ENCODE data around the gene NEK4. TPM values are rescaled to one million over a fixed set of nuclear protein-coding genes. Genes with fewer than 3 reads are reported as not detected.
"Not testable (repeated sequence)": the region's sequence is repeated elsewhere in the genome, so short reads cannot be mapped to it uniquely, and the experiment has no call there.

The NEK4 gene
- total and polyA plus RNA-seq, 4 donors: 5.4 to 28.7 (median 15.4) TPM

DNA sequence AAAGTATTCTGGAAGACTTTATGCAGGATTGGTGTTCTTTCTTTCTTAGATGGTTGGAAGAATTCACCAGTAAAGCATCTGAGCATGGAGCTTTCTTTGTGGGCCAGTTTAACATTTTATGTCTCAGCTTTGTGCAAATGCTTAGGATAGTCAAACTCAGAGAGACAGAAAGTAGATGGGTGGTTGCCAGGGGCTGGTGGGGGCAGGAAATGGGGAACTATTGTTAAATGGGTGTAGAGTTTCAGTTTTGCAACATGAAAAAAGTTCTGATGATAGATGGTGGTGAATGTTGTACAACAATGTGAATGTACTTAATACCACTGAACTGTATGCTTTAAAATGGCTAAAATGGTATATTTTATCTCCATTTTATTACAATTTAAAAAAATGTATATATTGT lies 40.1 kb downstream of the NEK4 start:
- TF ChIP-seq, protein P1, sequence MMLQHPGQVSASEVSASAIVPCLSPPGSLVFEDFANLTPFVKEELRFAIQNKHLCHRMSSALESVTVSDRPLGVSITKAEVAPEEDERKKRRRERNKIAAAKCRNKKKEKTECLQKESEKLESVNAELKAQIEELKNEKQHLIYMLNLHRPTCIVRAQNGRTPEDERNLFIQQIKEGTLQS (IDR thresholded peaks at IDR 0.05): no peak
- TF ChIP-seq MAX (IDR thresholded peaks at IDR 0.05) (no peak), SP1 (IDR thresholded peaks at IDR 0.05) (no peak), GABPA (IDR thresholded peaks at IDR 0.05 in 1 of 2, conservative IDR thresholded peaks at IDR 0.05 in 1 of 2) (no peak), NR2F2 (IDR thresholded peaks at IDR 0.05) (no peak), CTCF (IDR thresholded peaks at IDR 0.05; ENCODE audit: low read depth, low read length, missing input control) (no peak), TAF1 (conservative IDR thresholded peaks at IDR 0.05) (no peak), FOXA1 (IDR thresholded peaks at IDR 0.05) (no peak)
- TF ChIP-seq, protein P2, sequence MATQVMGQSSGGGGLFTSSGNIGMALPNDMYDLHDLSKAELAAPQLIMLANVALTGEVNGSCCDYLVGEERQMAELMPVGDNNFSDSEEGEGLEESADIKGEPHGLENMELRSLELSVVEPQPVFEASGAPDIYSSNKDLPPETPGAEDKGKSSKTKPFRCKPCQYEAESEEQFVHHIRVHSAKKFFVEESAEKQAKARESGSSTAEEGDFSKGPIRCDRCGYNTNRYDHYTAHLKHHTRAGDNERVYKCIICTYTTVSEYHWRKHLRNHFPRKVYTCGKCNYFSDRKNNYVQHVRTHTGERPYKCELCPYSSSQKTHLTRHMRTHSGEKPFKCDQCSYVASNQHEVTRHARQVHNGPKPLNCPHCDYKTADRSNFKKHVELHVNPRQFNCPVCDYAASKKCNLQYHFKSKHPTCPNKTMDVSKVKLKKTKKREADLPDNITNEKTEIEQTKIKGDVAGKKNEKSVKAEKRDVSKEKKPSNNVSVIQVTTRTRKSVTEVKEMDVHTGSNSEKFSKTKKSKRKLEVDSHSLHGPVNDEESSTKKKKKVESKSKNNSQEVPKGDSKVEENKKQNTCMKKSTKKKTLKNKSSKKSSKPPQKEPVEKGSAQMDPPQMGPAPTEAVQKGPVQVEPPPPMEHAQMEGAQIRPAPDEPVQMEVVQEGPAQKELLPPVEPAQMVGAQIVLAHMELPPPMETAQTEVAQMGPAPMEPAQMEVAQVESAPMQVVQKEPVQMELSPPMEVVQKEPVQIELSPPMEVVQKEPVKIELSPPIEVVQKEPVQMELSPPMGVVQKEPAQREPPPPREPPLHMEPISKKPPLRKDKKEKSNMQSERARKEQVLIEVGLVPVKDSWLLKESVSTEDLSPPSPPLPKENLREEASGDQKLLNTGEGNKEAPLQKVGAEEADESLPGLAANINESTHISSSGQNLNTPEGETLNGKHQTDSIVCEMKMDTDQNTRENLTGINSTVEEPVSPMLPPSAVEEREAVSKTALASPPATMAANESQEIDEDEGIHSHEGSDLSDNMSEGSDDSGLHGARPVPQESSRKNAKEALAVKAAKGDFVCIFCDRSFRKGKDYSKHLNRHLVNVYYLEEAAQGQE (IDR thresholded peaks at IDR 0.05): no peak
- peaks cover 13 to 31% (median 29%) of the 10 kb centered on the region in 4 donors for H3K36me3 ChIP-seq (ENCODE audit: control insufficient read depth in 4 of 4, insufficient read depth in 3 of 4, low read depth in 1 of 4, low read length in 3 of 4)

DNA sequence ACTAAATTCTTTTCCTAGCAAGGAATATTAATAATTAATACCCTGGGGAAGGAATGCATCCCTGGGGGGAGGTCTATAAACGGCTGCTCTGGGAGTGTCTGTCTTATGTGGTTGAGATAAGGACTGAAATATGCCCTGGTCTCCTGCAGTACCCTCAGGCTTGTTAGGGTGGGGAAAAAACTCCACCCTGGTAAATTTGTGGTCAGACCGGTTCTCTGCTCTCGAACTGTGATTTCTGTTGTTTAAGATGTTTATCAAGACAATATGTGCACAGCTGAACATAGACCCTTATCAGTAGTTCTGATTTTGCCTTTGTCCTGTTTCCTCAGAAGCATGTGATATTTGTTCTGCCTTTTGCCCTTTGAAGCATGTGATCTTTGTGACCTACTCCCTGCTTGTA lies 42.0 kb downstream of the NEK4 start:
- not testable (repeated sequence) for H3K27me3 ChIP-seq (ENCODE audit: control insufficient read depth in 4 of 4, insufficient read depth in 4 of 4, low read length in 3 of 4); H3K4me3 ChIP-seq (ENCODE audit: low read depth in 1 of 3, low read length in 3 of 3); H3K9me3 ChIP-seq (ENCODE audit: control insufficient read depth in 4 of 4, low read length in 3 of 4); H3K9ac ChIP-seq (ENCODE audit: low read depth in 1 of 2, low read length in 2 of 2); H3K4me1 ChIP-seq (ENCODE audit: control insufficient read depth in 4 of 4, insufficient read depth in 4 of 4, low read length in 3 of 4); H3K27ac ChIP-seq (ENCODE audit: low read depth in 1 of 2, low read length in 2 of 2); DNase-seq (ENCODE audit: low spot score)
- H3K36me3 ChIP-seq (ENCODE audit: control insufficient read depth in 4 of 4, insufficient read depth in 3 of 4, low read depth in 1 of 4, low read length in 3 of 4): peaks cover 8 to 20% (median 19%) of the 10 kb centered on the region in 4 donors
- WGBS: 35% methylated on average over 3 of the region's 3 CpGs
- peak in 1 of 2 donors; percentile 29 for TF ChIP-seq HNF4A (conservative IDR thresholded peaks at IDR 0.05)

More for the DNA sequence above, 40.1 kb downstream of the NEK4 start:
- no peaks in the 10 kb centered on the region for H3K27me3 ChIP-seq (ENCODE audit: control insufficient read depth in 4 of 4, insufficient read depth in 4 of 4, low read length in 3 of 4)
- DNase-seq (ENCODE audit: low spot score): no peak
- H3K9me3 ChIP-seq (ENCODE audit: control insufficient read depth in 4 of 4, low read length in 3 of 4): peaks cover 0 to 5% (median 3%) of the 10 kb centered on the region in 4 donors
- H3K9ac ChIP-seq (ENCODE audit: low read depth in 1 of 2, low read length in 2 of 2): no peak overlapping the region
- H3K4me1 ChIP-seq (ENCODE audit: control insufficient read depth in 4 of 4, insufficient read depth in 4 of 4, low read length in 3 of 4): no peaks in the 10 kb centered on the region
- no peak overlapping the region for H3K27ac ChIP-seq (ENCODE audit: low read depth in 1 of 2, low read length in 2 of 2)
- H3K4me3 ChIP-seq (ENCODE audit: low read depth in 1 of 3, low read length in 3 of 3): no peak overlapping the region

GRCh38 chr3:52724511-52724910 lies 46.2 kb downstream of the NEK4 start:
- Histone ChIP-seq H3K36me3 (ENCODE audit: control insufficient read depth in 4 of 4, insufficient read depth in 3 of 4, low read depth in 1 of 4, low read length in 3 of 4) (no peaks in the 10 kb centered on the region), H3K4me1 (ENCODE audit: control insufficient read depth in 4 of 4, insufficient read depth in 4 of 4, low read length in 3 of 4) (peaks cover 0 to 9% (median 0%) of the 10 kb centered on the region in 4 donors), H3K4me3 (ENCODE audit: low read depth in 1 of 3, low read length in 3 of 3) (no peak overlapping the region), H3K9ac (ENCODE audit: low read depth in 1 of 2, low read length in 2 of 2) (no peak overlapping the region), H3K9me3 (ENCODE audit: control insufficient read depth in 4 of 4, low read length in 3 of 4) (no peaks in the 10 kb centered on the region), H3K27ac (ENCODE audit: low read depth in 1 of 2, low read length in 2 of 2) (peak overlapping the region; percentile 6 to 41), H3K27me3 (ENCODE audit: control insufficient read depth in 4 of 4, insufficient read depth in 4 of 4, low read length in 3 of 4) (no peaks in the 10 kb centered on the region)
- no peak for DNase-seq (ENCODE audit: low spot score)
- WGBS: 34% methylated on average over 1 of the region's 1 CpG
- TF ChIP-seq JUND (IDR thresholded peaks at IDR 0.05) (no peak), FOXA1 (IDR thresholded peaks at IDR 0.05) (no peak), MAX (IDR thresholded peaks at IDR 0.05) (peak; percentile 18), CTCF (IDR thresholded peaks at IDR 0.05; ENCODE audit: low read depth, low read length, missing input control) (no peak), SP1 (IDR thresholded peaks at IDR 0.05) (no peak), HNF4A (conservative IDR thresholded peaks at IDR 0.05) (peak; percentile 87 to 89)
- TF ChIP-seq, protein P1 (IDR thresholded peaks at IDR 0.05): no peak
- TF ChIP-seq, protein P2 (IDR thresholded peaks at IDR 0.05): no peak
